NCI-H226 (cell line): ENCODE data around the gene SNCAIP.
"Not testable (repeated sequence)": the region's sequence is repeated elsewhere in the genome, so short reads cannot be mapped to it uniquely, and the experiment has no call there.

Experiments used
- DNase-seq: peaks from one replicate; pipeline ENCODE4 v3.0.0-alpha.2; 2015

The SNCAIP gene

GRCh38 chr5:122315521-122315920 is 3.5 kb downstream of the SNCAIP start:
- DNase-seq, result no peak

GRCh38 chr5:122316656-122317055 is 4.6 kb downstream of the SNCAIP start:
- no peak for DNase-seq

GRCh38 chr5:122319897-122320296 is 7.9 kb downstream of the SNCAIP start:
- DNase-seq, result no peak

- no peak for DNase-seq
Observed at GRCh38 chr5:122321921-122322320, 9.9 kb downstream of the SNCAIP start.

- no peak for DNase-seq
Observed at GRCh38 chr5:122322801-122323548, 10.9 kb downstream of the SNCAIP start.

- no peak for DNase-seq
Observed at GRCh38 chr5:122323738-122324137, 11.7 kb downstream of the SNCAIP start.

- no peak for DNase-seq
Observed at GRCh38 chr5:122327110-122327509, 15.1 kb downstream of the SNCAIP start.

- DNase-seq, result no peak
Observed at GRCh38 chr5:122330881-122331280, 18.8 kb downstream of the SNCAIP start.

GRCh38 chr5:122332599-122333555 is 20.8 kb downstream of the SNCAIP start:
- DNase-seq, result peak; percentile 22

GRCh38 chr5:122333564-122333963 is 21.5 kb downstream of the SNCAIP start:
- DNase-seq, result peak; percentile 9

- DNase-seq, result no peak
Observed at GRCh38 chr5:122339591-122339990, 27.6 kb downstream of the SNCAIP start.

GRCh38 chr5:122341087-122341486 is 29.1 kb downstream of the SNCAIP start:
- DNase-seq, result no peak

GRCh38 chr5:122342256-122342655 is 30.2 kb downstream of the SNCAIP start:
- DNase-seq, result no peak

- no peak for DNase-seq
Observed at GRCh38 chr5:122346897-122347581, 35.0 kb downstream of the SNCAIP start.

- DNase-seq, result no peak
Observed at GRCh38 chr5:122350496-122350895, 38.5 kb downstream of the SNCAIP start.

- no peak for DNase-seq
Observed at GRCh38 chr5:122351416-122352157, 39.5 kb downstream of the SNCAIP start.

- no peak for DNase-seq
Observed at GRCh38 chr5:122352331-122352730, 40.3 kb downstream of the SNCAIP start.

- DNase-seq, result not testable (repeated sequence)
Observed at GRCh38 chr5:122353361-122353760, 41.3 kb downstream of the SNCAIP start.

GRCh38 chr5:122354293-122354692 is 42.3 kb downstream of the SNCAIP start:
- DNase-seq, result no peak

GRCh38 chr5:122355324-122355723 is 43.3 kb downstream of the SNCAIP start:
- no peak for DNase-seq

- DNase-seq, result no peak
Observed at GRCh38 chr5:122356855-122357254, 44.8 kb downstream of the SNCAIP start.

GRCh38 chr5:122358372-122358979 is 46.4 kb downstream of the SNCAIP start:
- no peak for DNase-seq
